HG03108 (cell line): ENCODE data around the gene OR10A5.
"Not testable (repeated sequence)": the region's sequence is repeated elsewhere in the genome, so short reads cannot be mapped to it uniquely, and the experiment has no call there.

Experiments used
- ATAC-seq: cut with Tn5 transposase; IDR thresholded peaks from one replicate; pipeline ENCODE4 v1.9.1; 2021; ENCODE audit warnings: moderate library complexity; ENCODE audit not compliant: unreplicated experiment

OR10A5 gene

GRCh38 chr11:6845383-6845782 lies at the start of gene OR10A5:
TSS of gene OR10A5 (plus strand) at chr11:6845683. CDS start at chr11:6845683, 0 bp downstream.
- no peak for ATAC-seq

GRCh38 chr11:6799402-6799801 lies 46.1 kb upstream of the OR10A5 start, which contains the start of gene OR6A2:
TSS of gene OR6A2 (minus strand) at chr11:6799689. CDS start at chr11:6795708, 3,981 bp downstream.
- no peak for ATAC-seq

- ATAC-seq, result not testable (repeated sequence)
These were observed 44.4 kb upstream of the OR10A5 start for GRCh38 chr11:6801075-6801474.

GRCh38 chr11:6812390-6813005 lies 33.0 kb upstream of the OR10A5 start:
- ATAC-seq, result no peak

- no peak for ATAC-seq
These were observed 31.8 kb upstream of the OR10A5 start for GRCh38 chr11:6813656-6814055.

GRCh38 chr11:6817694-6818093 lies 27.8 kb upstream of the OR10A5 start:
- no peak for ATAC-seq

GRCh38 chr11:6818967-6819366 lies 26.5 kb upstream of the OR10A5 start:
- no peak for ATAC-seq

- no peak for ATAC-seq
These were observed 21.2 kb upstream of the OR10A5 start for GRCh38 chr11:6824136-6824823.

GRCh38 chr11:6825231-6825744 lies 20.2 kb upstream of the OR10A5 start:
- no peak for ATAC-seq

GRCh38 chr11:6828103-6828502 lies 17.4 kb upstream of the OR10A5 start:
- no peak for ATAC-seq

GRCh38 chr11:6833356-6833755 lies 12.1 kb upstream of the OR10A5 start:
- ATAC-seq, result no peak

- no peak for ATAC-seq
These were observed 11.5 kb upstream of the OR10A5 start for GRCh38 chr11:6834021-6834420.

- ATAC-seq, result no peak
These were observed 3.8 kb upstream of the OR10A5 start for GRCh38 chr11:6841694-6842093.

- ATAC-seq, result no peak
These were observed 1.8 kb upstream of the OR10A5 start for GRCh38 chr11:6843670-6844069.

- no peak for ATAC-seq
These were observed 1.1 kb upstream of the OR10A5 start for GRCh38 chr11:6844356-6844755.

- no peak for ATAC-seq
These were observed 5.0 kb downstream of the OR10A5 start for GRCh38 chr11:6850526-6850925.

GRCh38 chr11:6854801-6855200 lies 9.3 kb downstream of the OR10A5 start:
- ATAC-seq, result not testable (repeated sequence)

- no peak for ATAC-seq
These were observed 10.6 kb downstream of the OR10A5 start for GRCh38 chr11:6855971-6856541.

- ATAC-seq, result no peak
These were observed 11.4 kb downstream of the OR10A5 start for GRCh38 chr11:6856871-6857270.

- no peak for ATAC-seq
These were observed 17.5 kb downstream of the OR10A5 start, which contains the start of gene OR10A2 for GRCh38 chr11:6862961-6863360. TSS of gene OR10A2 (plus strand) at chr11:6863057. CDS start at chr11:6869755, 6,698 bp downstream.

- no peak for ATAC-seq
These were observed 19.0 kb downstream of the OR10A5 start for GRCh38 chr11:6864438-6864837.

- no peak for ATAC-seq
These were observed 25.8 kb downstream of the OR10A5 start for GRCh38 chr11:6871278-6871677.
